HL-60/S4 treated with phorbol 12-myristate 13-acetate at 8.2 ng/mL for 4 days and 3 days (cell line): ENCODE results near the gene ZNF446.

ENCODE experiments used
- in situ Hi-C: fragments of 300-500 bp; cut with MboI; formaldehyde crosslinking; loops from 2 replicates; pipeline ENCODE4 v1.15.0; 2022; ENCODE audit warnings: low sequenced_read_pairs

ZNF446 gene

GRCh38 chr19:58520257-58520599 lies 44.1 kb downstream of the ZNF446 start:
- in situ Hi-C loops, result no loop called here

GRCh38 chr19:58521651-58522050 lies 45.5 kb downstream of the ZNF446 start:
- in situ Hi-C loops, result no loop called here

- in situ Hi-C loops, result no loop called here
Measured at GRCh38 chr19:58522709-58523108, 46.6 kb downstream of the ZNF446 start.

DNA sequence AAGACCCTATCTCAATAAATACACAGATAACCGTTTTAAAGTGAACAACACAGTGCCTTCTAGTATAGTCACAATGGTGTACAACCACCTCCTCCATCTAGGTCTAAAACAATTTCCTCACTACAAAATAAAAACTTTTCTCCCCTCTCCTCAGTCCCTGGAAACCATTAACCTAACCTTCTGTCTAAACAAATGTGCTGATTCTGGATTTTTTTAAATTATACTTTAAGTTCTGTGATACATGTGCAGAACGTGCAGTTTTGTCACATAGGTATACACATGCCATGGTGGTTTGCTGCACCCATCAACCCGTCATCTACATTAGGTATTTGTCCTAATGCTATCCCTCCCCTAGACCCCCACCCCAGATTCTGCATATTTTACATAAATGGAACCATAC lies 53.3 kb downstream of the ZNF446 start:
- in situ Hi-C loops, result no loop called here
